Measurements from ENCODE around the gene DCAF7. TPM values are rescaled to one million over a fixed set of nuclear protein-coding genes. Genes with fewer than 3 reads are reported as not detected.

Gene DCAF7
- polyA plus RNA-seq, 3 donors, result 41.9 to 89.4 (median 58.1) TPM

GRCh38 chr17:63609816-63610573 lies 59.7 kb downstream of the DCAF7 start:
- 100% methylated on average over 3 of the region's 6 CpGs for WGBS (ENCODE audit: insufficient coverage)
- intact Hi-C loops (cut with micrococcal nuclease), result loop anchor here in 1 of 2 donors (5.0 kb wide), 1 partner anchor 183 kb away; no protein-coding TSS in a partner anchor
- Histone ChIP-seq H3K36me3 (replicated peaks in 1 of 2; ENCODE audit: control insufficient read depth in 1 of 2, insufficient read depth in 2 of 2, low read length in 2 of 2) (peaks cover 43 to 65% of the 10 kb centered on the region in 2 donors), H3K9ac (ENCODE audit: insufficient read depth, low read length, poor library complexity, severe bottlenecking) (no peak overlapping the region), H3K4me1 (ENCODE audit: control insufficient read depth in 1 of 2, insufficient read depth in 2 of 2, low read length in 2 of 2) (no peaks in the 10 kb centered on the region), H3K9me3 (replicated peaks in 1 of 2; ENCODE audit: control insufficient read depth in 1 of 2, insufficient read depth in 1 of 2, low read length in 2 of 2) (no peaks in the 10 kb centered on the region), H3K27me3 (ENCODE audit: control insufficient read depth in 2 of 2, insufficient read depth in 2 of 2, low read length in 2 of 2) (no peaks in the 10 kb centered on the region), H3K27ac (ENCODE audit: low read depth in 1 of 2, low read length in 2 of 2) (no peak overlapping the region), H3K79me2 (ENCODE audit: insufficient read depth, low read length) (no peaks in the 10 kb centered on the region), H3K4me2 (replicated peaks; ENCODE audit: extremely low read depth, low read length, poor library complexity, severe bottlenecking) (no peak overlapping the region), H3K4me3 (replicated peaks in 1 of 3; ENCODE audit: low read depth in 2 of 3, low read length in 3 of 3) (no peak overlapping the region), H4K20me1 (ENCODE audit: insufficient read depth, low read length) (no peaks in the 10 kb centered on the region), H2AFZ (ENCODE audit: insufficient read depth, low read depth, low read length, poor library complexity, severe bottlenecking) (no peak overlapping the region)
- no peak for DNase-seq
- H3K9me3 Mint-ChIP-seq, result no peaks in the 10 kb centered on the region
- no peak for TF ChIP-seq CTCF (IDR thresholded peaks at IDR 0.05)
- peaks cover 0 to 2% (median 1%) of the 10 kb centered on the region in 3 donors for H3K27me3 Mint-ChIP-seq (ENCODE audit: low read depth in 3 of 3)
- peaks cover 2% of the 10 kb centered on the region for H3K4me1 Mint-ChIP-seq
- no peak overlapping the region for H3K27ac Mint-ChIP-seq
- H3K4me3 Mint-ChIP-seq, result no peak overlapping the region
- H3K36me3 Mint-ChIP-seq, result peaks cover 54 to 60% of the 10 kb centered on the region in 2 donors

- H3K27ac Mint-ChIP-seq, result peak overlapping the region in 2 of 7 donors; percentile 34 to 59
Observed at GRCh38 chr17:63610854-63611253, 60.6 kb downstream of the DCAF7 start.

More at GRCh38 chr17:63610854-63611253, 60.6 kb downstream of the DCAF7 start:
- H3K4me1 Mint-ChIP-seq, result peaks cover 2% of the 10 kb centered on the region
- Histone ChIP-seq H2AFZ (ENCODE audit: insufficient read depth, low read depth, low read length, poor library complexity, severe bottlenecking) (no peak overlapping the region), H3K9ac (ENCODE audit: insufficient read depth, low read length, poor library complexity, severe bottlenecking) (no peak overlapping the region), H3K4me2 (replicated peaks; ENCODE audit: extremely low read depth, low read length, poor library complexity, severe bottlenecking) (no peak overlapping the region), H3K79me2 (ENCODE audit: insufficient read depth, low read length) (no peaks in the 10 kb centered on the region), H3K36me3 (replicated peaks in 1 of 2; ENCODE audit: control insufficient read depth in 1 of 2, insufficient read depth in 2 of 2, low read length in 2 of 2) (peaks cover 34 to 56% of the 10 kb centered on the region in 2 donors), H3K4me1 (ENCODE audit: control insufficient read depth in 1 of 2, insufficient read depth in 2 of 2, low read length in 2 of 2) (no peaks in the 10 kb centered on the region), H3K27me3 (ENCODE audit: control insufficient read depth in 2 of 2, insufficient read depth in 2 of 2, low read length in 2 of 2) (no peaks in the 10 kb centered on the region), H4K20me1 (ENCODE audit: insufficient read depth, low read length) (no peaks in the 10 kb centered on the region), H3K9me3 (replicated peaks in 1 of 2; ENCODE audit: control insufficient read depth in 1 of 2, insufficient read depth in 1 of 2, low read length in 2 of 2) (no peaks in the 10 kb centered on the region), H3K4me3 (replicated peaks in 1 of 3; ENCODE audit: low read depth in 2 of 3, low read length in 3 of 3) (no peak overlapping the region), H3K27ac (ENCODE audit: low read depth in 1 of 2, low read length in 2 of 2) (no peak overlapping the region)
- no peak for TF ChIP-seq CTCF (IDR thresholded peaks at IDR 0.05)
- intact Hi-C loops (cut with micrococcal nuclease), result loop anchor here in 1 of 2 donors (5.0 kb wide), 1 partner anchor 184 kb away; no protein-coding TSS in a partner anchor
- DNase-seq, result no peak
- H3K27me3 Mint-ChIP-seq (ENCODE audit: low read depth in 3 of 3), result peaks cover 0 to 2% (median 1%) of the 10 kb centered on the region in 3 donors
- H3K4me3 Mint-ChIP-seq, result no peak overlapping the region
- no peaks in the 10 kb centered on the region for H3K9me3 Mint-ChIP-seq
- WGBS (ENCODE audit: insufficient coverage), result 100% methylated on average over 9 of the region's 10 CpGs
- peaks cover 45 to 52% of the 10 kb centered on the region in 2 donors for H3K36me3 Mint-ChIP-seq

Measured in CD14-positive monocyte (primary cell).